Uterus (tissue), 4 donors: ENCODE data around the gene CERS6. TPM values are rescaled to one million over a fixed set of nuclear protein-coding genes. Genes with fewer than 3 reads are reported as not detected.

Experiments used
- DNase-seq, 2 donors: peaks; one replicate each; pipeline ENCODE4 v3.0.0-alpha.2; 2019 to 2020
- H3K27ac ChIP-seq, 2 donors: fragments of 200-600 bp; sonication (generic); 1 replicate in 1 of 2; 2 replicates in 1 of 2; pipeline ENCODE4 v1.5.1; 2016 to 2018
- H3K27me3 ChIP-seq, 2 donors: fragments of 200-600 bp; sonication (generic); one replicate each; pipeline ENCODE4 v1.5.1; 2018 to 2019; ENCODE audit warnings: control low read depth in 1 of 2
- H3K36me3 ChIP-seq, 2 donors: fragments of 200-600 bp; sonication (generic); one replicate each; pipeline ENCODE4 v1.5.1; 2019; ENCODE audit warnings: control low read depth in 1 of 2
- H3K4me1 ChIP-seq, 2 donors: fragments of 200-600 bp; sonication (generic); one replicate each; pipeline ENCODE4 v1.5.1; 2018 to 2019; ENCODE audit warnings: control low read depth in 1 of 2
- H3K4me3 ChIP-seq, 2 donors: fragments of 200-600 bp; sonication (generic); 1 replicate in 1 of 2; 2 replicates in 1 of 2; pipeline ENCODE4 v1.5.1; 2018 to 2019; ENCODE audit warnings: mild to moderate bottlenecking in 1 of 2
- H3K9me3 ChIP-seq, 2 donors: fragments of 200-600 bp; sonication (generic); one replicate each; pipeline ENCODE4 v1.5.1; 2019; ENCODE audit warnings: control low read depth in 1 of 2
- CTCF ChIP-seq, 4 experiments: fragments of 200-600 bp in 2 of 4; fragments of 450-650 bp in 2 of 4; sonication (generic) in 2 of 4; IDR thresholded peaks; one replicate each; pipeline ENCODE4 v1.5.1; 2016 to 2019; ENCODE audit warnings: antibody characterized with exemption in 4 of 4, mild to moderate bottlenecking in 2 of 4, moderate library complexity in 1 of 4
- POLR2A ChIP-seq, 2 donors: fragments of 450-650 bp; IDR thresholded peaks; one replicate each; pipeline ENCODE4 v1.6.1; 2016; ENCODE audit warnings: antibody characterized with exemption in 2 of 2, mild to moderate bottlenecking in 1 of 2, moderate library complexity in 1 of 2
- intact Hi-C: fragments of 100-400 bp; cut with DNase I; formaldehyde crosslinking; loops from one replicate; pipeline ENCODE4 v1.15.1; 2023; ENCODE audit warnings: low total_unique reads
- total RNA-seq, 4 donors: library from RNA; depleted of rRNA in 3 of 4; stranded (reverse); fragments of >200 nt in 3 of 4; gene quantifications; one replicate each; pipeline versions ENCODE4 v1.1.0 to v1.2.4, GENCODE V29; 2014 to 2023
- donor health status: DM: yes; HTN: yes; CAD: no.

The CERS6 gene
- total RNA-seq, 4 donors from 2014 or later, result 20.0 to 47.2 (median 26.6) TPM

GRCh38 chr2:168587307-168587706 is 131.2 kb downstream of the CERS6 start:
- Histone ChIP-seq H3K27me3 (no peaks in the 10 kb centered on the region), H3K4me1 (peaks cover 3 to 14% of the 10 kb centered on the region in 2 donors), H3K4me3 (no peak overlapping the region), H3K9me3 (no peaks in the 10 kb centered on the region), H3K36me3 (no peaks in the 10 kb centered on the region), H3K27ac (no peak overlapping the region)
- DNase-seq, result no peak
- TF ChIP-seq POLR2A (IDR thresholded peaks at IDR 0.05) (no peak), CTCF (IDR thresholded peaks at IDR 0.05) (no peak)
- intact Hi-C loops, result no loop called here

GRCh38 chr2:168589236-168590211 is 133.5 kb downstream of the CERS6 start:
- Histone ChIP-seq H3K27me3 (no peaks in the 10 kb centered on the region), H3K4me3 (no peak overlapping the region), H3K27ac (no peak overlapping the region), H3K9me3 (no peaks in the 10 kb centered on the region), H3K4me1 (no peaks in the 10 kb centered on the region), H3K36me3 (no peaks in the 10 kb centered on the region)
- no peak for TF ChIP-seq POLR2A (IDR thresholded peaks at IDR 0.05)
- TF ChIP-seq CTCF (IDR thresholded peaks at IDR 0.05), result no peak
- DNase-seq, result no peak
- intact Hi-C loops, result no loop called here

- TF ChIP-seq CTCF (IDR thresholded peaks at IDR 0.05) (no peak), POLR2A (IDR thresholded peaks at IDR 0.05) (no peak)
- Histone ChIP-seq H3K27me3 (no peaks in the 10 kb centered on the region), H3K9me3 (no peaks in the 10 kb centered on the region), H3K4me1 (no peaks in the 10 kb centered on the region), H3K27ac (no peak overlapping the region), H3K4me3 (no peak overlapping the region), H3K36me3 (no peaks in the 10 kb centered on the region)
- intact Hi-C loops, result no loop called here
- DNase-seq, result no peak
These were observed 136.2 kb downstream of the CERS6 start for GRCh38 chr2:168592181-168592831.

DNA sequence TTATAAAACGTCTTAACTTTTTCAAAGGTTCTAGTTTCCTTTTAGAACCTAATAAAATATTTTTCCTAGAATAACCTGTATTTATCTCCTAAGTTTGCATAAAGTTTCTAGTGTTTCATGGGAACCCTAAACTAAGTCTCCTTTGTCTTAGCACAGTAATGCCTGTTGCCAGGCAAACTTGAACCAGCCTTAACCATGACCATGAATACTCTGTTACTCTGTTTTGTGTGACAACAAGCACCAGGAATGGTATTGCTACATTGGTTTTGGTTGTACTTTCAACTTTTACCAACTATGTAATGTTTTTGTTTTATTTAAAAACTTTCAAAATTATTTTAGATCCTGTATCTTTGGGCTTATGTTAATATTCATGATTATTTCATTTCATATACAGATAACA is 137.6 kb downstream of the CERS6 start:
- no peaks in the 10 kb centered on the region for H3K27me3 ChIP-seq
- no peak overlapping the region for H3K27ac ChIP-seq
- H3K4me1 ChIP-seq, result no peaks in the 10 kb centered on the region
- no peaks in the 10 kb centered on the region for H3K9me3 ChIP-seq
- no peak for TF ChIP-seq CTCF (IDR thresholded peaks at IDR 0.05)
- TF ChIP-seq POLR2A (IDR thresholded peaks at IDR 0.05), result no peak
- no peak for DNase-seq
- no peaks in the 10 kb centered on the region for H3K36me3 ChIP-seq
- intact Hi-C loops, result no loop called here
- H3K4me3 ChIP-seq, result no peak overlapping the region

DNA sequence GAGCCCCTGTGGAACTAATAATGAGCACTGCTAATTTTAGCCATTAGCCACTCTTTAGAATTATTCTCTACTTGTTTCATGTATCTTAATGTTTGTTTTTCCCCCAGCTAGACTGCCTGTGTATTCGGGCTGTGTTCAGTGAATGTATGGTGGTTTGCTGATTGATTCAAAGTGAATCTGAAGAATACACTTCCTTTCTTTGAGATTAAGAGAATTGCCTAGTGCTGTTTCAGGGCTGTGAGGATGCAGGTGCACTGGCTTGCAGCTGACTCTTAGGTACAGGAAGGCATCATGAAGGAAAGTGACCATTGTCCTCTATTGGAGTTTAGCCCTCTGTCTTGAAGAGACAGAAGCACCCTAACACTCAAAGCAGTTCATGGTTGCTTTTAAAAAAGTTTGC is 138.7 kb downstream of the CERS6 start:
- TF ChIP-seq CTCF (IDR thresholded peaks at IDR 0.05), result no peak
- TF ChIP-seq POLR2A (IDR thresholded peaks at IDR 0.05), result no peak
- Histone ChIP-seq H3K36me3 (no peaks in the 10 kb centered on the region), H3K27me3 (no peaks in the 10 kb centered on the region), H3K4me1 (no peaks in the 10 kb centered on the region), H3K27ac (no peak overlapping the region), H3K9me3 (no peaks in the 10 kb centered on the region), H3K4me3 (no peak overlapping the region)
- DNase-seq, result no peak
- intact Hi-C loops, result no loop called here
